Colonic mucosa (tissue), 4 donors: ENCODE data around the gene C11orf87. TPM values are rescaled to one million over a fixed set of nuclear protein-coding genes. Genes with fewer than 3 reads are reported as not detected.

Experiments used
- DNase-seq: peaks from one replicate; pipeline ENCODE4 v3.0.0-alpha.2; 2020
- H3K27ac ChIP-seq: fragments of 200-600 bp; one replicate; pipeline ENCODE4 v1.8.0; 2021
- H3K27me3 ChIP-seq: fragments of 200-600 bp; one replicate; pipeline ENCODE4 v1.8.0; 2021
- H3K36me3 ChIP-seq: fragments of 200-600 bp; one replicate; pipeline ENCODE4 v1.8.0; 2021
- H3K4me1 ChIP-seq: fragments of 200-600 bp; one replicate; pipeline ENCODE4 v1.8.0; 2021; ENCODE audit warnings: mild to moderate bottlenecking
- H3K4me3 ChIP-seq: fragments of 200-600 bp; one replicate; pipeline ENCODE4 v1.8.0; 2021
- H3K9ac ChIP-seq, 2 donors: one replicate each; pipeline ENCODE4 v1.7.0; 2013; ENCODE audit warnings: control low read depth in 2 of 2, low read depth in 2 of 2, low read length in 2 of 2
- H3K9me3 ChIP-seq: fragments of 200-600 bp; one replicate; pipeline ENCODE4 v1.8.0; 2021
- intact Hi-C: fragments of 100-400 bp; cut with DNase I; formaldehyde crosslinking; loops from one replicate; pipeline ENCODE4 v1.14.1; 2022
- total RNA-seq, 2 donors: library from RNA; stranded (reverse); fragmentation: NEBNext Ultra II Directional in 1 of 2; extraction: Animal tissue kit (Norgen Biotek cat#: 25700) in 1 of 2; gene quantifications; one replicate each; pipeline ENCODE4 v1.2.1, GENCODE V29; 2021
- TF ChIP-seq, protein P1 (sequence below): fragments of 200-600 bp; IDR thresholded peaks from one replicate; pipeline ENCODE4 v1.8.0; 2022; ENCODE audit warnings: antibody characterized with exemption, mild to moderate bottlenecking
- donor health status: healthy.
- donor health status: DM: no; HTN: no; CAD: no.
- donor health status: DM: no; HTN: no; CAD: no.

Gene C11orf87
- total RNA-seq, 2 donors from 2014 or later: not detected

DNA sequence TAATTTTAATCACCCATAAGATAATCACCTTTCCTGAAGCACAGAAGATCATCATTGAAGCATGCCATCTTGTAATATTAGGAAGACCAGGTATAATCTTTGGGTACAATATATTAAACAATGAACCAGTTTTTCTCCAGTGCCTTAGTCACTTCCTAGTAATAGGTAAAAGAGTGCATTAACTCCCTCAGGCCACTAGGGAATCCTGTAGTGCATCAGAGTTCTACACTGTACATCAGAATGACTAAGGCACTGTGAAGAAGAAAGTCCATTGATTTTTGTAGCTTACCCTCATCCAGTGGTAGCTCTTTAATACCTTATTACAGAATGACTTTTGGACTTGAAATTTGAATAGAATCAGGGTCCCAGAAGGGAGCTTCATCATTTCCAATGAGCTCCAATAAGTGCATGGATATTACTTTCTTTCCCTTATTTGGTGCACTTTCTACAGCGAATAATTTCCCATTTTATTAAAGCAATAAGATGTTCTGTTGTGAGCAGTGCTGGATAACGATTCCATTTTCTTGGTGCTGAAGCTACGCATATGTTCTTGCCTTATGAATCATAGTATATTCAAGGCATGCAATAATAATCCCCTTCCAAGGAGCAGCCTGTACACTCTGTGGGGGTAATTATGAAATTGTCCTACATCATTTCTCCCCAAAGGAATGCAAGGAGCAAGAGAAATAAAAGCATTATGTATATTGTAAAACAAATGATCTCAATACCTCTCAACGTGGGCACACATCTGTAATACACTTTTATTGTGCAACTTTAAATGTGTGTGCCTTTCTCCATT is 4.7 kb downstream of the C11orf87 start:
- no peak for DNase-seq
- Histone ChIP-seq H3K36me3 (no peaks in the 10 kb centered on the region), H3K27me3 (peaks cover 4% of the 10 kb centered on the region), H3K9ac (no peak overlapping the region), H3K27ac (no peak overlapping the region), H3K4me3 (no peak overlapping the region), H3K4me1 (no peaks in the 10 kb centered on the region), H3K9me3 (no peaks in the 10 kb centered on the region)
- TF ChIP-seq, protein P1, sequence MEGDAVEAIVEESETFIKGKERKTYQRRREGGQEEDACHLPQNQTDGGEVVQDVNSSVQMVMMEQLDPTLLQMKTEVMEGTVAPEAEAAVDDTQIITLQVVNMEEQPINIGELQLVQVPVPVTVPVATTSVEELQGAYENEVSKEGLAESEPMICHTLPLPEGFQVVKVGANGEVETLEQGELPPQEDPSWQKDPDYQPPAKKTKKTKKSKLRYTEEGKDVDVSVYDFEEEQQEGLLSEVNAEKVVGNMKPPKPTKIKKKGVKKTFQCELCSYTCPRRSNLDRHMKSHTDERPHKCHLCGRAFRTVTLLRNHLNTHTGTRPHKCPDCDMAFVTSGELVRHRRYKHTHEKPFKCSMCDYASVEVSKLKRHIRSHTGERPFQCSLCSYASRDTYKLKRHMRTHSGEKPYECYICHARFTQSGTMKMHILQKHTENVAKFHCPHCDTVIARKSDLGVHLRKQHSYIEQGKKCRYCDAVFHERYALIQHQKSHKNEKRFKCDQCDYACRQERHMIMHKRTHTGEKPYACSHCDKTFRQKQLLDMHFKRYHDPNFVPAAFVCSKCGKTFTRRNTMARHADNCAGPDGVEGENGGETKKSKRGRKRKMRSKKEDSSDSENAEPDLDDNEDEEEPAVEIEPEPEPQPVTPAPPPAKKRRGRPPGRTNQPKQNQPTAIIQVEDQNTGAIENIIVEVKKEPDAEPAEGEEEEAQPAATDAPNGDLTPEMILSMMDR: no peak
- intact Hi-C loops: no loop called here

DNA sequence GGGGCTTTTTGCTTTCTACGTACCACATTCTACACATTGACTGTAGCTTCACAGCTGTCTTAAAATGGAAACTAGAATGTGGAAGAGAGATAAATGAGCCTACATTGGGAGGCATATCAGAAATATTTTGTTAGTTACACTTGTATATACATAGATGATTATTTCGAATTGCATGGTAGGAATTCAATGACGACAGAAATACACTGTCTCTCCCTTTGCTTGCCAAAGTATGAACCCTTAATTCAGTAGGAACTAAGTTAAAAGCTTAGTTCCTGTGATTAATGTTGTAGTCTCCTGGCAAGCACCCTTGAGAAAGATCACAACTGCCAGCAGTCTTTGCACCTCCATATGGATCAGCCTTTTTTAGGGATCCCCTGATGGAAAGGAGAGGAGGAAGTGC is 10.1 kb downstream of the C11orf87 start:
- no peak for DNase-seq
- H3K9me3 ChIP-seq: no peaks in the 10 kb centered on the region
- H3K36me3 ChIP-seq: no peaks in the 10 kb centered on the region
- no peak overlapping the region for H3K9ac ChIP-seq
- TF ChIP-seq, protein P1: no peak
- intact Hi-C loops: no loop called here
- H3K4me1 ChIP-seq: no peaks in the 10 kb centered on the region
- no peaks in the 10 kb centered on the region for H3K27me3 ChIP-seq
- H3K27ac ChIP-seq: no peak overlapping the region
- no peak overlapping the region for H3K4me3 ChIP-seq

DNA sequence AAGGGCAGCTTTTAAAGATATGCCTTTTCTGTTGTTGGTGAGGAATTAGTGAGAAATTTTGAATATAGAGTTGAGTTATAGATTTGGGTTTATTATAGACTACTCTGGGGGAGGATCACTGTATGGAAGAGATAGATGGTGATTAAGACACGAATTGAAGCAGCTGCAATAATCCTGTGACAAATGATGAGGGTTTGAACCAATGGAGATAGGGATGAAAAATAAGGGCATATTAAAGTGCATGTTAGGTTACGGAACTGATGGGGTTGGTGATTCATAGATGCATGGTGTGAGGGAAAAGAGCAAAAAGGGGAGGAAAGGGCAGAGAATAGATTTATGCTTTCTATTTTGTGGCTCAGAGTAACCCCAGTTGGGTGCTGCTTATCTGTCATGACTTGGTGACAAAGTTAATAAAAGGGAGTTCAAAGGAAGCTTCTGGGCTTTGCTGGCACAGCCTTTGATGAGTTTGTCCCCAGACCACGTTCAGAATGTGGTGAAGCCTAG is 11.8 kb downstream of the C11orf87 start:
- H3K36me3 ChIP-seq: no peaks in the 10 kb centered on the region
- intact Hi-C loops: no loop called here

DNA sequence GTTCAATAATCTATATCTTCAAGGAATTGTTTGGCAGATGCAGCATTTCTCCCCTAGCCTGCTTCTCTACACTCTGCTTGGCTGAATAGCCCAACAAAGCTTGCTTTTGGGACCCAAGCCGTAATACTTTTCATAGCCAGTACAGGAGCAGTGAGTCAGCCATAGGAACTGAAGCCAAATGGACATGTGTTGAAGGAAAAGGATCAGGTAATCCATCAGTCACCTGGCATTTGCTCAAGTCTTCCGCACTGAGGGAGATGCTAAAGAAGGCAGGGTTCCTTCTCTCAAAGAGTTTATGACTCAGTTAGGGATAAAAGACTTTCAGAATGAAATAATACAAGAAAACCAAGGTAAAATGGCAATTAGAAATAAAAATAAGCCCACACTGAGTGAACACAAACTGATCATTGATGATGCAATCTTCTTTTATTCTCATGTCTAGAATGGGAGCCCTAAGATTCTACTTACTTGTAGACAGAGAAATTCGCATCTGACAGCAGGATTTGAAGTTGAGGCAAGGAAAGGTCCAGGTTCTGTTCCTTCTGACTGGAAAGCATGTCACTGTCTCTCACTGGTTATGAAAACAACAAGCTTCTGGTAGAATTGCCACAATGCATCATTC is 13.2 kb downstream of the C11orf87 start:
- no peak overlapping the region for H3K27ac ChIP-seq
- intact Hi-C loops: no loop called here
- no peak overlapping the region for H3K9ac ChIP-seq
- DNase-seq: no peak
- no peaks in the 10 kb centered on the region for H3K9me3 ChIP-seq
- no peak overlapping the region for H3K4me3 ChIP-seq
- H3K36me3 ChIP-seq: no peaks in the 10 kb centered on the region
- TF ChIP-seq, protein P1: no peak
- no peaks in the 10 kb centered on the region for H3K27me3 ChIP-seq
- no peaks in the 10 kb centered on the region for H3K4me1 ChIP-seq

More for the DNA sequence above, 11.8 kb downstream of the C11orf87 start:
- no peaks in the 10 kb centered on the region for H3K9me3 ChIP-seq
- no peak for DNase-seq
- H3K4me3 ChIP-seq: no peak overlapping the region
- H3K27ac ChIP-seq: no peak overlapping the region
- no peaks in the 10 kb centered on the region for H3K27me3 ChIP-seq
- no peaks in the 10 kb centered on the region for H3K4me1 ChIP-seq
- no peak overlapping the region for H3K9ac ChIP-seq
- TF ChIP-seq, protein P1: no peak

DNA sequence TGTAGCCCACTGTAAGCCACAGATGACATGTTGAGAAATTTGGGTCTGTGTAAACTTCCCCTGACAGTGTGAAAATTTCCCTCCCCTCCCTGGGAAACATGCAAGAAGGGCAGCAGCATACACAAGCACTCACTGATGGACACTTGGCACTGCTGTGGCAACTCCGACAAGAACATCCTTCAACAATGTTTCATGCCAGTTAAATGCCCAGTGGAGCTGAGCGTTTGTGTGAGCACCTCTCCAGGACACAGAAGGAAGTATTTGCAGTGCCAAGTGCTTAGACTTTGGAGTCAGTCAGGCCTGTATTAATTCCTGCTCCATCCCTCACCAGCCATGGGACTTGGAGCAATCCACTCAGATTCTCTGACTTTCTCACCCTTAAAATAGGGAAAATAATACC is 17.7 kb downstream of the C11orf87 start:
- no peaks in the 10 kb centered on the region for H3K9me3 ChIP-seq
- intact Hi-C loops: no loop called here
- H3K27me3 ChIP-seq: no peaks in the 10 kb centered on the region
- no peaks in the 10 kb centered on the region for H3K4me1 ChIP-seq
- DNase-seq: no peak
- H3K36me3 ChIP-seq: no peaks in the 10 kb centered on the region
- H3K4me3 ChIP-seq: no peak overlapping the region
- TF ChIP-seq, protein P1: no peak
- H3K9ac ChIP-seq: no peak overlapping the region
- H3K27ac ChIP-seq: no peak overlapping the region
